ENCODE results near the gene RHOT1.

The RHOT1 gene

DNA sequence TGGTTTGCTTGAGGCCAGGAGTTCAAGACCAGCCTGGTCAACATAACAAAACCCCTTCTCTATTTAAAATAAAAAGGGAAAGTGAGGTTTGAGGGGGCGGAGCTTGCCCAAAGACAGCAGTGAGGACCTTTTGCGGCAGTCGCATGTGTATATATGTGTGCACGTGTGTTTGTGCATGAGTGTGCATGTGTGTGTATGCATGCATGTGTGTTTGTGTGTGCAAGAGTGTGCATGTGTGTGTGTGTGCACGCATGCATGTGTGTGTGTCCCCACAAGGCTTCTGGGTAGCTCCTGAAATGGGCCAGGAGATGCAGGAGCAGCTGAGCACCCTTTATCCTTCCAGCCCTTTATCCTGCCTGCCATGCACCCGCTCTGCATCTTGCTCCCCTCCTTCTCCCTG lies 132.3 kb downstream of the RHOT1 start:
- no peak for FAIRE-seq
